ENCODE measurements around the gene QRICH2.
"Not testable (repeated sequence)": the region's sequence is repeated elsewhere in the genome, so short reads cannot be mapped to it uniquely, and the experiment has no call there.

Gene QRICH2

DNA sequence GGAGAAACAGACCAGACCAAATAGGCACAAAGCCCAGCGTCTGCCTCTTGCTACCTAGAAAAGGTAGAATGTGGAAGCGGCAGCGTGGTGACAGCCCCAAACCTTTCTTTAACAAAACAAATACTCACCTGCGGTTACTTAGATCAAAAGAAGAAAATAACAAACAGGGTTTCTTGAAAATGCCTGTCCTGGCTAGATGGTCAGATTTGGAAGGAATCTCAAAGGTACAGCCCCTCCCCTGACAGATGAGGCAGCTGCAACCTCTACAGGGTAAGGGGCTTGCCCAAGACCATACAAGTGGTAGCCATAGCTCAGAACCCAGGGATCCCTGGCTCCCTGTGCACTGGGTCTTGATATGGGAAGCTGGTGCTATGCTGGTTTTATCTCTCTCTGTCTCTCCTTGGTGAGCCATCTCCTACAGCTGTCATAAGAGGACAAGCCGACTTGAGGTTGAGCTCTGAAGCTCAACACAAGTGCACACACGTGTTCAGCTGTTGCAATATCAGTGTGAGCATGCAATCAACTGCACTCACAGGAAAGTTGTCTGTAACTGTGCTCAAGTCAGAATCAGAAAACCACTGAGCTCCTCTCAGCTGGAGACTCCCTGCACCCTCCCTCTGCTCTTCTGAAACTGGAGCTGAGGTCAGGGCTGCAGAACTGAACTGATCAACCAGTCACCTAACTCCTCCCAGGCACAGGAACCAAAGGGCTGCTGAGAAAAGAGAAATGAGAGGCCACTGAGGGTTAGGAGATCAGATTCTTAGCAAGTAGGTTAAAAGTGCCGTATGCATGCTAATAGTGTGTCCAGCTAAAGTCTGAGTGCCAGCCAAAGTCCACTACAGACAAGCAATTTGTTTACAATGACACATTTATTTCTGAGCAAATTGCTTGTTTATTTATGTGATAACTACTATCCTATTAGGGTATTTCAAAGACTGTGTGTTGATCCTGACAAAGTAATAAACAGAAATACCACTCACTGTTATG, 61.7 kb downstream of the QRICH2 start:
- DNase-seq = no peak

DNA sequence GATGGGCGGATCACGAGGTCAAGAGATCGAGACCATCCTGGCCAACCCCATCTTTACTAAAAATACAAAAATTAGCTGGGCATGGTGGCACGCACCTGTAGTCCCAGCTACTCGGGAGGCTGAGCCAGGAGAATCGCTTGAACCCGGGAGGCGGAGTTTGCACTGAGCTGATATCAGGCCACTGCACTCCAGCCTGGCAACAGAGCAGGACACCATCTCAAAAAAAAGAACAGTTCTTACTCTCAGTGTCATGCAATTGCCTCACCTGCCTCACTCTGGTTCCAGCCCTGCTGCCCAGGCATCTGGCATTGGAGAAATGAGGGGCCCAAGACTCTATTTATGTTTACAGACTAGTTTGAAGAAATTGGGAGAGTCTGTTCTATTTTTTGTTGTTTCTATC, 63.4 kb downstream of the QRICH2 start:
- not testable (repeated sequence) for DNase-seq

DNA sequence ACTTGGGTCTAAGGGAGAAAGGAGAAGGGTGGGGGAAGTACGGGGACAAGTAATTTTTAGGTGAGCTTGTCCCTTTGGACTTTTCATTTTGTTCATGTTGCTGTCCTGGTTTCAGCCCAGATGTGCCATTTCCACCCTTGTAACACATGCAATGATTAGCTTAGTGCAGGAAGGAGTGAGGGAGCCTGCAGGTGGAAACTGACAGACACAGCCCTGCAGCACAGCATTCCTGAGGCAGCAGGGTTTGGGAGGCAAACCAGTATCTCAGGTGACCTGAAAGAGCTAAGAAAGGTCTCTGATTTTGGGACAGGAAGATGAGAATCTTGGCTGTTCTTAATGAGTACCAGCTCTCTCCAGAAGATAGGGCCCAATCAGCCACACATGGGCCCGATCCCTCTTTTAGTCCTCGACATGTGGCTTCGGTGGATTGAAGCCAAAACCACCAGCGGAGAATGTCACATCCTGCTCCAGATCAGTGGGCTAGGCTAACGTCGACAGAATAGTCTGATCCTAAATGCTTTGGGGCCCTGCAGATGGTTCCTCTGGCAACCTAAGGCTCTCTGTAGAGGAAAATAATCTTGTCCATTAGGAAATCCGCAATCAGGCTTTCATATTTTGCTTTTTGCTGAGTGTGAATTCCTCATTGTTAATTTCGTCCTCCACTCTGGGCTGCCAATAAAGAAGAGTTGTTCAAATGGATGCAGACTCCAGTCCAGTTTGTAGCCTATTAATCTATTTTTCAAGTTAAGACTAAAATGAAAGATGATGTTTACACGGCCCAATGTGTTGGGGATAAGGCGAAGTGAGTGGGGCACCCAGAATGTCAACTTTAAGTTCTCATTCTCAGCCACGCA, 64.0 kb downstream of the QRICH2 start:
- DNase-seq = no peak

DNA sequence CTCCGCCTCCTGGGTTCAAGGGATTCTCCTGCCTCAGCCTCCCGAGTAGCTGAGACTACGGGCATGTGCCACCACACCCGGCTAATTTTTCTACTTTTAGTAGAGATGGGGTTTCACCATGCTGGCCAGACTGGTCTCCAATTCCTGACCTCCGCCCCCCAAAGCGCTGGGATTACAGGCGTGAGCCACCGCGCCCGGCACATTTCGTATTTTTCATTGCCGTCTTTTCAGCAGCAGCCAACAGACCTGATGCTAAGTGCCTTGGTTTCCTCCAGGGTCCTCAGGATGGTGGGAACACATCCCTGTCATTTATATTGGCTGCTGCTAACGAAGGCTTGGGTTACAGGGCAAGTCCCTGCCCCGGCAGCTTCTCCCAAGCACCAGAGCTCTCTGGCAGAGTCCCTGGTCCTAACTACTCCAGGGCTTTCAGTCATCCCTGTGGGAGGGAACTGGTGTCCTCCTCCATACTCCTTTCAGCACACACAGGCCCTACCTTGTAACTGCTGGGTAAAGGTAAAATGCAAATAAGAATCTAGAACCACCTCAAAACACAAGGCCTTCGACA, 66.3 kb downstream of the QRICH2 start:
- DNase-seq = no peak

DNA sequence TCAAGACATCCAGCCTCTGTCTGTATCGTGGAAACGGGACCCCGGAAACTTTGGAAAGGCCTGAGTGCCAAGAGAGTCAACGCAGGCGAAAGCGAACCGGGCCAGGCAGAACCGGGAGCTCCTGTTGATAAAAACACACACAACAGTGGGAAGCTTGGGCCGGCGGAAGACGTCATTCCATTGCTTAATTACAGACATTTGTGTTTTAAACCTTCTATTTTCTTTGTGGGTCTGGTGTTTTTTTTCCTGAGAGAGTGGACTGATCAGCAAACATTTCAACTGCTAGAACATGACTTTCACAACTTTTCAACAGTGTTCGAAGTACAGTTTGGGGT, 66.9 kb downstream of the QRICH2 start:
- DNase-seq = no peak

DNA sequence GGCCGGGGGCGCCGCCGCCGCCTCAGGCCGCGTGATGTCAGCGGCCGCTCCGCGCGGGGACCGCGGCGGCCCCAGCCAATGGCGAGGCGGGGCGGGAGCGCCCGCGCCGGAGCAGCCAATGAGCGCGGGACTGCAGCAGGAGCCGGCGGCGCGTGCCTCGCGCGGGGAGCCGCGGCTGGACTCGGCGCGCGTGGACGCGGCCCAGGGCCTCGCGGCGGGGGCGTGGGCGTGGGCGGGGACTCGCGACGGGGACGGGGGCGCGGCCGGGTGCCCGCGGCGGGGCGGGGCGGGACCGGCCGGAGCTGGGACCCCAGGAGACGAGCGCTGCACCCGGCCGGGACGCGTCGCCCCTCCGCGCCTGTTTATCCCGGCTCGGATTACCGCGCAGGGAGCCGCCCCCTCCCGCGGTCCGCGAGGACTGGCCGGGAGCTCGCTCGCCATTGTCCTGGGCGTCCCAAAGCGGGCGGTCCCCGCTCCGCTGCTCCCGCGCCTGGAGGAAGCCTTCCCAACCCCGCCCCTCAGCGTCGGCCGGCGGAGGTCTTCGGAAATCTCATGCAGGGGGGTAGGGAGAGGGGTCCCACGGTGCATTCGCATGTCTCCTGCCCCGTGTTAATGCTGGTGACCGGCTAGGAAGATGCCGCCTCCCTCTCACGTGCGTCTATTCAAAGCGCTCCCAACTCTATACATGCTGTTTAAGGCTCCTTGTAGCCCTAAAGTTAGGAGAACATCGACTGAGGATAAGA, 67.4 kb downstream of the QRICH2 start, which contains the start of gene RNF157:
Gene RNF157 (minus strand): TSS at position 33 of the 743 bp plus-strand sequence. CDS start 253 bp downstream, outside the sequence.
- peak; percentile 86 for DNase-seq

DNA sequence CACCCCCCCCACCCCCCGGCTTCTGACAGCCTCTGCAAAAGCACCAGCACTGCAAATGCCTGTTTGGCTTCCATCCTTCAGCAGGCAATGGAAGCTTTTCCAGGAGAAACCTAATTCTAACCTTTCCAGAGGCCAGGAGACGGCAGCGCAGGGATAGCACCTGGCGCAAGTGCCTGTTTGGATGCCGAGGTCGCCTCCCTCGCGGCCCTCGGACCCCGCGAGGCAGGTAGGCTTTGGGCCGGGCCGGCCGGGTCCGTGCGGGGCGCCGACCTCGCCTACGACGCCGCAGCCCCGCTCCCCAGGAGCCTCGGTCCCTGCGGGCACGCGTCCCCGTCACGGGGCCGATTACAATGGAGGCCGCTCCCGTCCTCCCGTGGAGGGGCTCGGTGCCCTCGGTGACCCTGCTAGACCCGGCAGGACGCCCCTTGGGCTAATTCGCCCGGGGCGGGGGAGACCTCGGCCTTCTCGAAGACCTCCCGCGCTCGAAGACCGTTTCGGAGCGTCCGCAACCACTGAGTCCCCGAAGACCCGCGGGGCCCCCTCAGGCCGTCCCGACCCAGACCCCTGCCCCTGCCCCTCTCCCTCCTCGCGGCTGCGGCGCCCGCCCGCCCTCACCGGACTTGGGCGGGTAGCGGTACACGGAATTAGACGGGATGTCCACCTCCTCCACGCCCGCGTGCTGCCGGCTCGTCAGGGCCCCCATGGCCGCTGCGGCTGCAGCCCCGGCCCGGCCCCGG, 68.4 kb downstream of the QRICH2 start:
- peak; percentile 78 for DNase-seq

DNA sequence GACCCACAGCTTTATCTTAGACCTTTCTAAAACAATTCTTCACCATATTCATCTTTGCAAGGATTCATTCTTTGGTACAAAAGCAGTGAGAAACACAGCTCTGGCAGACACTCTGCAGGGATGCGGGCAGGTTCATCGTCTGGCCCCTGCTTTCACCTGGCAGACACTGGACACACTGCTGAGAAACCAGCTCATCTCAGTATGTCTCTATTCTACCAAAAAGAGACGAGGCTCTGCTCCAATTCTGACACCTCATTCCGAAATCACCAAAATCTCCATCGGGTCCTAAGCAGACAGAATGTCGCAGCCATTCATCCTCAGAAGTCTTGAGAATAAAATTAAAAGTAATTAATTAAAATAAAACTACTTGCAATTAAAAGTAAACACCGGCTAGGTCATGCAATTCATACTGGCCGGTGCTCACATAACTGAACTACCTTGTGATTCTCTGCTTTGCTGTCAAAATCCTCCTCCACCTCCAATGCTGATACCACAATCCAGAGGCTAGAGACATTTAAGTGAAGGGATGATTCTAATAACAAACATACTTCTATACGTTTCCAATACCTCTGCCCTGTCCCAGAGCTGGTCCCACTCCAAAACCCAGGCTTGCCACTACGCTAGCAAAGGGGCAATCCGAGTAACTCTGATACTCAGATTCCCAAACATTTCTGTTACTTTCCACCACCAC, 69.1 kb downstream of the QRICH2 start:
- DNase-seq = no peak

DNA sequence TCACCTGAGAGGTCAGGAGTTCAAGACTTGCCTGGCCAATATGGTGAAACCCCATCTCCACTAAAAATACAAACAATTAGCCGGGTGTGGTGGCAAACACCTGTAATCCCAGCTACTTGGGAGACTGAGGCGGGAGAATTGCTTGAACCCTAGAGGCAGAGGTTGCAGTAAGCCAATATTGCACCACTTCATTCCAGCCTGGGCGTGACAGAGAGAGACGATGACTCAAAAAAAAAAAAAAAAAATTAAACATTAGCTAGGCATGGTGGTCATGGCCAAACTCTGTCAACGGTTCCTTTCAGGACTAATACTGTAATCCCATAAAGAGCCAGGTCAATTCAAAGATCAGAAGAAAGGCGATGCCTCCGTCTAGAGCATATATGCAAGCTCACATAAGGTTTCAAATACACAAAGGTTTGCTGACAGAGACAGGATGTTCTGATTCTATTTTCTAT, 70.2 kb downstream of the QRICH2 start:
- DNase-seq = no peak

DNA sequence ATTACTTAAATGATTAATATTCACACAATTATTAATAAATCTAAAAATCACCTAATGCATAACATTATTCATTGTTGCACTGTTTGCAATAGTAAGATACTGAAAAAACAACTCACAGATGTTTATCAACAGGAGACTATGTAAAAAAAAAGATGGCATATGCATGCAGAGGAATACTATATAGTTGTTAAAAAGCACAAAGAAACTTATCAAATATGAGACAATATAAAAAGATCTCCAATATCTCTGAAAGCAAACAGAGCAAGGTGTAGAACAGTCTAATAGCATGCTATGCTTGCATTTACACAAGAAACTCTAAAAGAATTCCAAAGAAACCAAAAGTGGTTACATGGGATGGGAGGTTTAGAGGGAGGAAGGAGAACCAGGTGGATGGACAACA, 71.5 kb downstream of the QRICH2 start:
- DNase-seq = no peak

DNA sequence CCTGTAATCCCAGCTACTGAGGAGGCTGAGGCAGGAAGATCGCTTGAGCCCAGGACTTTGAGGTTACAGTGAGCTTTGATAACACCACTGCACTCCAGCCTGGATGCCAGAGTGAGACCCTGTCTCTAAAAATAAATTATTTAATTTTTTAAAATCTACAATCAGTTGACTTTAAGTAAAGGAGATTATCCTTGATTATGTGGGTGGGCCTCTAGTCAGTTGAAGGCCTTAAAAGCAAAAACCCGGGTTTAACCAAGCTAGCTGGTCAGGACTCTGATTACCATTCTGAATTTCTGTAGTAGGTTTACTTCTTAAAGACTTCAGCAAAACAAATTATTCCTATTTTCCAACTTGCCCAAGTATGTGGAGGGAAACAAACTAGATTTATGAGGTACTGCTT, 72.2 kb downstream of the QRICH2 start:
- no peak for DNase-seq

DNA sequence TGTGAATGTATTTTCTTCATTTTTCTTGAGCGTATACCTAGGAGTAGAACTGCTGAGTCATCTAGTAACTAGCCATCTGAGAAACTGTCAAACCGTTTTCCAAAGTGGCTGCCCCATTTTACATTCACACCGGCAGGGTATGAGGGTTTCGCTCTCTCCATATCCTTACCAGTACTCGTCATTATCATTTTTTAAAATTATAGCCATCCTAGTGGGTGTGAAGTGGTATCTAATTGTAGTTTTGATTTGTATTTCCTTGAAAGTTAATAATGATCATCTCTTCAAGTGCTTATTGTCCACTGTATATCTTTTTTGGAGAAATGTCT, 73.8 kb downstream of the QRICH2 start:
- DNase-seq = no peak

DNA sequence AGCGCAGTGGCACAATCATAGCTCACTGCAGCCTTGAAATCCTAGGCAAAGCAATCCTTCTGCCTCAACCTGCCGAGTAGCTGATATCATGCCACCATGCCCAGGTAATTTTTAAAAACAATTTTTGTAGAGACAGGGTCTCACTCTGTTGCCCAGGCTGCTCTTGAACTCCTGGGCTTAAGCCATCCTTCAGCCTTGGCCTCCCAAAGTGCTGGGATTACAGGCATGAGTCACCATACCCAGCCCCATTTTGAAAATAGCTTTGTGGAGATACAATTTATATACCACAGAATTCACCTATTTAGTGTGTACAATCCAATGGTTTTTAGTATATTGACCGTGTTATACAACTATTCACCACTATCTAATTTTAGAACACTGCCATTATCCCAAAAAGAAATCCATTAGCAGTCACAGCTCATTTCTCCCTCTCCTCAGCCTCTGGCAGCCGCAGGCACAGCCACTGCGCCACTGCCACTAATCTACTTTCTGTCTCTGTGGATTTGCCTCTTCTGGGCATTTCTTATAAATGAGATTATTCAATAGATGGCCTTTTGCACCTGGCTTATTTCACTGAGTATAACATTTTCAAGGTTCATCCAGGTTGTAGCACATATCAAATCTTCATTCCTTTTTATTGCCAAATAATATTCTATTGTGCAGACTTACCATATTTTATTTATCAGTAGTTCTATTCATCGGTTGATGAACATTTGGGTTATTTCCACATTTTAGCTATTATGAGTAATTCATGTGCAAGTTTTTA, 74.3 kb downstream of the QRICH2 start:
- DNase-seq = no peak

DNA sequence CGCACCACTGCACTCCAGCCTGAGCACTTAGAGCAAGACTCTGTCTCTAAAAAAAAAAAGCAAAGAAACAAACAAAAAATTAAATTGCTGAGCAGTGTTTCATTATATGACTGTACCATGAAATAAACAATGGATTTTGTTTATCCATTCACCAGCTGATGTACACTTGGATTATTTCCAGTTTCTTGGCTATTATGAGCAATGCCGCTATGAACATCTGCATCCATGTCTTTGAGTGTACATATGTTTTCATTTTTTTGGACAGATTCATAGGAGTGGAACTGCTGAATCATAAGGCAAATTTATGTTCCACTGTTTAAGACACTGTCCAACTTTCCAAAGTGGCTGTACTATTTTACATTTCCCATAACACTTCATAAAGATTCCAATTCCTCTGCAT, 75.7 kb downstream of the QRICH2 start:
- DNase-seq = no peak

DNA sequence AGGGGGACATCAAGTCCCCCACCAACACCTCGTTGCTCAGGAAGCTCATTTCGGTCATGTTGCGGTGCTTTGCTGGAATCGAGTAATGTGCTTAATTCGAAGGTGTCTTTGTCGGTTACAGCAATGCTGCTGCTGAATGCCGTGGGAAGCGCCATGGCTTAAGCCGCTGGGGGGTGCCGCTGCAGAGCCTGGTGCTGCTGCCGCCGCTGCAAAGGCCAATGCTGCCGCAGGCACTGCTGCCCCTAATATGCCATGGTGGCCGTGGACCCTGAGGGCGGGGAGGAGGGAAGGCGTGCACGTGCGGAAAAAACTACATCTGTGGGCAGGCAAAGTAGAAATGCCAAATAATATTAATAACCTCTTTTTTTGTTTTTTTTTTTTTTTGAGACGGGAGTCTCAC, 81.3 kb downstream of the QRICH2 start:
- DNase-seq = not testable (repeated sequence)

DNA sequence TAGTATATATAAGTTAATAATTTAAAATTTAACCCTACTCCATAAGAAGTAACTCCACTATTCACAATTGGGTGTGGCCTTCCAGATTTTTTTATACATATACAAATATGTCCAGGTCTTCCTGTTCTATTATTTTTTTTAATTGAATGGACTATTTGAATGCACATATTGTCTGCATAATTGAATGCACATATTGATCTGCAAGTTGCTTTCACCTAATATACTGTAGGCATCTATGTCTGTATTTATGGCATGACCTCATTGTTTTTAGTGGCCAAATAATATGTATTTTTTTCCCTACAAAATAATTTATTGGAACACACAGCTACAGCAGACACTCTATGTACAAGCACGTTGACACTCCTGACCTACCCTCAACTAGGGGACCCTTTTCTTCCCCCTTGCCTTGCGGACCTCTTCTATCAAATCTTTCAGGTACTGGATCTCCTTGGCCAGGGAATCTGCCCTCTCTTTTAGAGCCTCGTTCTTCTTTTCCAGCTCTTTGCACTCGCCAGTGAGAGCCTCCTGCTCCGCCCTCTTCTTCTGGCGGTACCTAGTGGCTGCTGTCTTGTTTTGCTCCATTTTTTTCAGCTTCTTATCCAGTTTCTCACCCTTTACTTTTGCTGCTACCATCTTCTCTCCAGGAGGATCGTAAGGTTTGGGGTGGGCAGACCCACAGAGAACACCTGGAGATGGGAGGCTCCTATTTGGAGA, 82.5 kb downstream of the QRICH2 start:
- not testable (repeated sequence) for DNase-seq
